GM12801 (cell line): ENCODE data around the gene TMEM250.

Experiments used
- TF ChIP-seq, protein P1 (sequence below): IDR thresholded peaks from one replicate; pipeline ENCODE4 v1.5.1; 2011; ENCODE audit warnings: control low read depth; ENCODE audit not compliant: insufficient read length; ENCODE audit errors: extremely low read depth

The TMEM250 gene

GRCh38 chr9:136084063-136084944, 34.4 kb downstream of the TMEM250 start:
- TF ChIP-seq, protein P1, sequence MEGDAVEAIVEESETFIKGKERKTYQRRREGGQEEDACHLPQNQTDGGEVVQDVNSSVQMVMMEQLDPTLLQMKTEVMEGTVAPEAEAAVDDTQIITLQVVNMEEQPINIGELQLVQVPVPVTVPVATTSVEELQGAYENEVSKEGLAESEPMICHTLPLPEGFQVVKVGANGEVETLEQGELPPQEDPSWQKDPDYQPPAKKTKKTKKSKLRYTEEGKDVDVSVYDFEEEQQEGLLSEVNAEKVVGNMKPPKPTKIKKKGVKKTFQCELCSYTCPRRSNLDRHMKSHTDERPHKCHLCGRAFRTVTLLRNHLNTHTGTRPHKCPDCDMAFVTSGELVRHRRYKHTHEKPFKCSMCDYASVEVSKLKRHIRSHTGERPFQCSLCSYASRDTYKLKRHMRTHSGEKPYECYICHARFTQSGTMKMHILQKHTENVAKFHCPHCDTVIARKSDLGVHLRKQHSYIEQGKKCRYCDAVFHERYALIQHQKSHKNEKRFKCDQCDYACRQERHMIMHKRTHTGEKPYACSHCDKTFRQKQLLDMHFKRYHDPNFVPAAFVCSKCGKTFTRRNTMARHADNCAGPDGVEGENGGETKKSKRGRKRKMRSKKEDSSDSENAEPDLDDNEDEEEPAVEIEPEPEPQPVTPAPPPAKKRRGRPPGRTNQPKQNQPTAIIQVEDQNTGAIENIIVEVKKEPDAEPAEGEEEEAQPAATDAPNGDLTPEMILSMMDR, result no peak

GRCh38 chr9:136083558-136084062, 35.1 kb downstream of the TMEM250 start:
- TF ChIP-seq, protein P1, result no peak

GRCh38 chr9:136082496-136083361, 35.9 kb downstream of the TMEM250 start:
- TF ChIP-seq, protein P1, result no peak

- TF ChIP-seq, protein P1, result no peak
Measured at GRCh38 chr9:136081826-136082495, 36.7 kb downstream of the TMEM250 start.

- TF ChIP-seq, protein P1, result no peak
Measured at GRCh38 chr9:136081113-136081825, 37.4 kb downstream of the TMEM250 start.

- TF ChIP-seq, protein P1, result no peak
Measured at GRCh38 chr9:136080716-136081112, 38.0 kb downstream of the TMEM250 start.
